H9 (cell line): ENCODE data around the gene CLEC3B. TPM values are rescaled to one million over a fixed set of nuclear protein-coding genes. Genes with fewer than 3 reads are reported as not detected.

ENCODE experiments used
- DNase-seq: peaks from one replicate; pipeline ENCODE4 v3.0.0-alpha.2; 2017
- H2AFZ ChIP-seq: one replicate; pipeline ENCODE4 v1.6.1; 2013; ENCODE audit warnings: mild to moderate bottlenecking, low read length, control low read depth, moderate library complexity
- H2AK5ac ChIP-seq: 2 replicates; pipeline ENCODE4 v1.6.1; 2013; ENCODE audit warnings: low read length, control low read depth, mixed read lengths; ENCODE audit not compliant: insufficient read length
- H2BK120ac ChIP-seq: one replicate; pipeline ENCODE4 v1.6.1; 2013; ENCODE audit warnings: low read depth, mild to moderate bottlenecking, low read length, control low read depth, inconsistent platforms; ENCODE audit not compliant: poor library complexity, severe bottlenecking
- H2BK12ac ChIP-seq: 2 replicates; pipeline ENCODE4 v1.6.1; 2013; ENCODE audit warnings: low read length, control low read depth, mixed read lengths, low read depth; ENCODE audit not compliant: insufficient read length
- H2BK15ac ChIP-seq: 2 replicates; pipeline ENCODE4 v1.6.1; 2013; ENCODE audit warnings: low read depth, low read length, control low read depth
- H2BK20ac ChIP-seq: one replicate; pipeline ENCODE4 v1.6.1; 2013; ENCODE audit warnings: low read depth, mild to moderate bottlenecking, low read length, control low read depth, inconsistent platforms; ENCODE audit not compliant: poor library complexity, severe bottlenecking
- H2BK5ac ChIP-seq: 2 replicates; pipeline ENCODE4 v1.6.1; 2013; ENCODE audit warnings: low read length, control low read depth, mixed read lengths; ENCODE audit not compliant: insufficient read length
- H3K14ac ChIP-seq: 2 replicates; pipeline ENCODE4 v1.6.1; 2013; ENCODE audit warnings: low read length, control low read depth; ENCODE audit not compliant: insufficient read depth
- H3K18ac ChIP-seq: 2 replicates; pipeline ENCODE4 v1.6.1; 2013; ENCODE audit warnings: low read depth, mild to moderate bottlenecking, mixed read lengths, low read length, control low read depth; ENCODE audit not compliant: insufficient read length
- H3K23ac ChIP-seq: 2 replicates; pipeline ENCODE4 v1.6.1; 2013; ENCODE audit warnings: low read length, control low read depth, mixed read lengths, low read depth; ENCODE audit not compliant: insufficient read length
- H3K23me2 ChIP-seq: 2 replicates; pipeline ENCODE4 v1.6.1; 2013; ENCODE audit warnings: low read depth, mild to moderate bottlenecking, mixed read lengths, low read length, control low read depth; ENCODE audit not compliant: insufficient read length, poor library complexity, severe bottlenecking
- H3K27ac ChIP-seq: 2 replicates; pipeline ENCODE4 v1.5.1; 2013; ENCODE audit warnings: low read length, control low read depth, mixed read lengths, low read depth; ENCODE audit not compliant: insufficient read length
- H3K27me3 ChIP-seq: 2 replicates; pipeline ENCODE4 v1.6.1; 2013; ENCODE audit warnings: low read length, control low read depth, inconsistent platforms; ENCODE audit not compliant: insufficient read depth
- H3K4ac ChIP-seq: 2 replicates; pipeline ENCODE4 v1.6.1; 2013; ENCODE audit warnings: low read depth, mild to moderate bottlenecking, control low read depth, inconsistent platforms, low read length, moderate library complexity
- H3K4me1 ChIP-seq: 2 replicates; pipeline ENCODE4 v1.6.1; 2013; ENCODE audit warnings: low read length, control low read depth, inconsistent platforms; ENCODE audit not compliant: insufficient read depth
- H3K4me2 ChIP-seq: 2 replicates; pipeline ENCODE4 v1.6.1; 2013; ENCODE audit warnings: low read length, control low read depth, mixed read lengths; ENCODE audit not compliant: insufficient read length, insufficient read depth
- H3K56ac ChIP-seq: 2 replicates; pipeline ENCODE4 v1.6.1; 2013; ENCODE audit warnings: low read depth, mild to moderate bottlenecking, mixed read lengths, low read length, control low read depth; ENCODE audit not compliant: insufficient read length
- H3K79me1 ChIP-seq: 2 replicates; pipeline ENCODE4 v1.6.1; 2013; ENCODE audit warnings: low read depth, mild to moderate bottlenecking, moderate library complexity, low read length, control low read depth, inconsistent platforms; ENCODE audit not compliant: insufficient read depth, poor library complexity, severe bottlenecking
- H3K79me2 ChIP-seq: 2 replicates; pipeline ENCODE4 v1.6.1; 2013; ENCODE audit warnings: low read length, control low read depth, inconsistent platforms; ENCODE audit not compliant: insufficient read depth
- H3K9ac ChIP-seq: 2 replicates; pipeline ENCODE4 v1.6.1; 2013; ENCODE audit warnings: low read length, control low read depth, mixed read lengths; ENCODE audit not compliant: insufficient read length; ENCODE audit errors: extremely low read depth
- H3K9me3 ChIP-seq: one replicate; pipeline ENCODE4 v1.6.1; 2013; ENCODE audit warnings: low read depth, low read length, inconsistent platforms; ENCODE audit not compliant: control insufficient read depth
- H3T11ph ChIP-seq: one replicate; pipeline ENCODE4 v1.6.1; 2013; ENCODE audit warnings: mild to moderate bottlenecking, low read length, control low read depth, inconsistent platforms
- H4K20me1 ChIP-seq: one replicate; pipeline ENCODE4 v1.6.1; 2013; ENCODE audit not compliant: control insufficient read depth, insufficient read length, insufficient read depth
- H4K5ac ChIP-seq: 2 replicates; pipeline ENCODE4 v1.6.1; 2013; ENCODE audit warnings: low read depth, mild to moderate bottlenecking, mixed read lengths, low read length, control low read depth; ENCODE audit not compliant: insufficient read length
- H4K8ac ChIP-seq: replicated peaks from 2 replicates; pipeline ENCODE4 v1.6.1; 2013; ENCODE audit warnings: low read length, control low read depth, mixed read lengths, low read depth; ENCODE audit not compliant: insufficient read length
- H4K91ac ChIP-seq: 2 replicates; pipeline ENCODE4 v1.6.1; 2013; ENCODE audit warnings: low read depth, mild to moderate bottlenecking, moderate library complexity, mixed read lengths, low read length, control low read depth; ENCODE audit not compliant: insufficient read length
- H3K27ac Mint-ChIP-seq, 3 experiments: 2 replicates in 2 of 3; 3 replicates in 1 of 3; pipeline ENCODE4 v1.8.0; 2020 to 2021; ENCODE audit warnings: mixed read lengths in 3 of 3, mild to moderate bottlenecking in 1 of 3, moderate library complexity in 1 of 3
- H3K27me3 Mint-ChIP-seq: 2 replicates; pipeline ENCODE4 v1.8.0; 2021; ENCODE audit warnings: low read depth, mild to moderate bottlenecking, moderate library complexity, mixed read lengths
- H3K36me3 Mint-ChIP-seq, 3 experiments: 2 replicates in 2 of 3; 3 replicates in 1 of 3; pipeline ENCODE4 v1.8.0; 2020 to 2021; ENCODE audit warnings: low read depth in 3 of 3, mixed read lengths in 3 of 3; ENCODE audit not compliant: insufficient read depth in 1 of 3
- H3K4me1 Mint-ChIP-seq, 2 experiments: 2 replicates each; pipeline ENCODE4 v1.8.0; 2020; ENCODE audit warnings: mixed read lengths in 2 of 2
- H3K4me3 Mint-ChIP-seq, 2 experiments: 2 replicates in 1 of 2; 3 replicates in 1 of 2; pipeline ENCODE4 v1.8.0; 2020 to 2021; ENCODE audit warnings: mild to moderate bottlenecking in 2 of 2, mixed read lengths in 2 of 2, moderate library complexity in 1 of 2
- H3K9me3 Mint-ChIP-seq, 2 experiments: 2 replicates in 1 of 2; 3 replicates in 1 of 2; pipeline ENCODE4 v1.8.0; 2020; ENCODE audit warnings: mild to moderate bottlenecking in 2 of 2, mixed read lengths in 2 of 2, moderate library complexity in 1 of 2
- CTCF ChIP-seq: fragments of 200-600 bp; sonication (generic); conservative IDR thresholded peaks from 3 replicates; pipeline ENCODE4 v1.8.0; 2021; ENCODE audit warnings: antibody characterized with exemption, mild to moderate bottlenecking
- WGBS: extraction: QIAGEN DNeasy Blood & Tissue Kit; methylation state at CpG from one replicate; pipeline ENCODE4 v1.1.7; 2013; ENCODE audit warnings: missing lambda C conversion rate, low lambda C conversion rate, mixed read lengths; ENCODE audit not compliant: insufficient read length; ENCODE audit errors: extremely low coverage; 5-methylcytosine and 5-hydroxymethylcytosine counted together
- total RNA-seq: library from RNA; stranded (reverse); gene quantifications from 2 replicates; pipeline ENCODE4 v1.2.1, GENCODE V29; 2021

CLEC3B gene
- total RNA-seq, 1 experiment from 2014 or later: not detected

DNA sequence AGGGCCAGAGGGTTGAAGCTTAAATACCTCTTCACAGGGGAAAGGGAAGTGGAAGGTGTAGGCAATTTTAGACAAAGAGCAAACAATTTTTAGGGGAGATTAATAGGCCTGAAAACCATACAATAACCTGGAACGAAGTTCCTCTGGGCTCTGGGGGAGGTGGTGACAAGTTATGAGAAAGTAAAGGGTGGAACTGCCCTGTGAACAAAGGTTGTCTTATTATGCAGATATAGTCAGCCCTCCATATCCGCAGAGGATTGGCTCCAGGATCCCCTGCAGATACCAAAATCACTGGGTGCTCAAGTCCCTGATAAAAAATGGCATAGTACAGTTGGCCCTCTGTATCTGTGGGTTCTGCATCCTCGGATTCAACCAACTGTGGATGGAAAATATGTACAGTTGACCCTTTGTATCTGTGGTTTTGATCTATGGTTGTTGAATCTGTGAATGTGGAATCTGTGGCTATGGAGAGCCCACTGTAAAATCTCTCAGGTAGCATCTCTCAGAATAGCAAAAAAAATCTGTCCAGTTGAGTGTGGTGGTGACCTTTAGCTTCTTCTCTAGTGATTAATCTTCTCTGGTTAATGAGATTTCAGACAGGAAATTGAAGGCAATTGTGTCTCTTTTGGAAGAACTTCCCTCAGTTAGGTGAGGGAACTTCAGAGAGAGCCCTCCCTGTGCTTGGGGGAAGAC, 40.2 kb downstream of the CLEC3B start:
- H3K27ac ChIP-seq: no peak overlapping the region
- no peaks in the 10 kb centered on the region for H3K9me3 Mint-ChIP-seq
- no peaks in the 10 kb centered on the region for H3K9me3 ChIP-seq
- no peak overlapping the region for H3K18ac ChIP-seq
- no peak overlapping the region for H2BK120ac ChIP-seq
- H3K23me2 ChIP-seq: no peaks in the 10 kb centered on the region
- H4K8ac ChIP-seq: no peak overlapping the region
- no CpG with 5 or more reads among the region's 3 CpGs for WGBS
- no peak for TF ChIP-seq CTCF
- H3K79me1 ChIP-seq: no peaks in the 10 kb centered on the region
- peaks cover 2% of the 10 kb centered on the region; the same call in 1 of the 2 replicates for H3K27me3 ChIP-seq
- H2AK5ac ChIP-seq: no peak overlapping the region
- H2BK12ac ChIP-seq: no peak overlapping the region
- peaks cover 0 to 3% of the 10 kb centered on the region in 2 experiments; a peak in 3 of 4 replicates for H3K4me1 Mint-ChIP-seq
- H3K23ac ChIP-seq: no peak overlapping the region
- no peaks in the 10 kb centered on the region for H3K79me2 ChIP-seq
- no peak overlapping the region for H2AFZ ChIP-seq
- H3T11ph ChIP-seq: no peak overlapping the region
- no peak overlapping the region for H3K4me2 ChIP-seq
- H3K27me3 Mint-ChIP-seq: peaks cover 65% of the 10 kb centered on the region
- H3K27ac Mint-ChIP-seq: no peak overlapping the region
- H4K91ac ChIP-seq: no peak overlapping the region
- no peak overlapping the region for H2BK20ac ChIP-seq
- no peak overlapping the region for H3K4me3 Mint-ChIP-seq
- no peak overlapping the region for H3K14ac ChIP-seq
- H3K4ac ChIP-seq: no peak overlapping the region
- H3K9ac ChIP-seq: no peak overlapping the region
- H4K20me1 ChIP-seq: no peaks in the 10 kb centered on the region
- H3K4me1 ChIP-seq: peaks cover 2% of the 10 kb centered on the region; the same call in 1 of the 2 replicates
- H2BK5ac ChIP-seq: no peak overlapping the region
- no peak overlapping the region for H4K5ac ChIP-seq
- no peaks in the 10 kb centered on the region for H3K36me3 Mint-ChIP-seq
- no peak overlapping the region for H3K56ac ChIP-seq
- H2BK15ac ChIP-seq: no peak overlapping the region
- DNase-seq: no peak
